HG02763 (cell line): ENCODE measurements around the gene GOLIM4.

Source experiments
- ATAC-seq: cut with Tn5 transposase; IDR thresholded peaks from one replicate; pipeline ENCODE4 v1.9.1; 2021; ENCODE audit warnings: mild to moderate bottlenecking, moderate library complexity; ENCODE audit not compliant: unreplicated experiment

The GOLIM4 gene

GRCh38 chr3:168001244-168001643, 94.5 kb downstream of the GOLIM4 start:
- ATAC-seq, result no peak

GRCh38 chr3:167998253-167998652, 97.5 kb downstream of the GOLIM4 start:
- no peak for ATAC-seq

GRCh38 chr3:167996514-167996913, 99.2 kb downstream of the GOLIM4 start:
- ATAC-seq, result no peak

GRCh38 chr3:167992381-167992780, 103.3 kb downstream of the GOLIM4 start:
- ATAC-seq, result no peak

GRCh38 chr3:167991213-167991612, 104.5 kb downstream of the GOLIM4 start:
- ATAC-seq, result no peak

GRCh38 chr3:167989999-167990398, 105.7 kb downstream of the GOLIM4 start:
- no peak for ATAC-seq

GRCh38 chr3:167989066-167989465, 106.7 kb downstream of the GOLIM4 start:
- ATAC-seq, result no peak

- ATAC-seq, result no peak
Observed at GRCh38 chr3:167983583-167983982, 112.1 kb downstream of the GOLIM4 start.

- ATAC-seq, result no peak
Observed at GRCh38 chr3:167978486-167978885, 117.2 kb downstream of the GOLIM4 start.

GRCh38 chr3:167978071-167978470, 117.7 kb downstream of the GOLIM4 start:
- ATAC-seq, result no peak

GRCh38 chr3:167976516-167977361, 119.0 kb downstream of the GOLIM4 start:
- ATAC-seq, result no peak

GRCh38 chr3:167973901-167974300, 121.8 kb downstream of the GOLIM4 start:
- ATAC-seq, result no peak

- no peak for ATAC-seq
Observed at GRCh38 chr3:167973046-167973445, 122.7 kb downstream of the GOLIM4 start.

GRCh38 chr3:167972502-167972901, 123.2 kb downstream of the GOLIM4 start:
- no peak for ATAC-seq

GRCh38 chr3:167969548-167969947, 126.2 kb downstream of the GOLIM4 start:
- no peak for ATAC-seq

- no peak for ATAC-seq
Observed at GRCh38 chr3:167967257-167968036, 128.3 kb downstream of the GOLIM4 start.
